ENCODE data around the gene DNM3. TPM values are rescaled to one million over a fixed set of nuclear protein-coding genes. Genes with fewer than 3 reads are reported as not detected.

Gene DNM3
- total and polyA plus RNA-seq, 2 experiments from 2014 or later = 5.2 to 12.2 TPM

GRCh38 chr1:172208635-172209034 is 367.3 kb downstream of the DNM3 start:
- H3K27ac ChIP-seq (ENCODE audit: low read depth) = no peak overlapping the region
- no peak overlapping the region for H3K27ac Mint-ChIP-seq

More at GRCh38 chr1:172208635-172209034, 367.3 kb downstream of the DNM3 start:
- no peaks in the 10 kb centered on the region for H3F3A ChIP-seq (replicated peaks; ENCODE audit: low read depth)
- no peaks in the 10 kb centered on the region for H3K27me3 ChIP-seq (ENCODE audit: insufficient read depth)
- no peak overlapping the region for H2AFZ ChIP-seq
- no peaks in the 10 kb centered on the region for H3K4me1 ChIP-seq (ENCODE audit: insufficient read depth)
- ATAC-seq (no peak), DNase-seq (ENCODE audit: low spot score) (no peak)
- Mint-ChIP-seq H3K27me3 (ENCODE audit: insufficient read depth, low read depth, poor library complexity) (peaks cover 2% of the 10 kb centered on the region), H3K36me3 (ENCODE audit: low read depth) (no peaks in the 10 kb centered on the region), H3K4me3 (no peak overlapping the region), H3K4me1 (no peaks in the 10 kb centered on the region), H3K9me3 (no peaks in the 10 kb centered on the region)
- no peak overlapping the region for H3K4me3 ChIP-seq
- no peaks in the 10 kb centered on the region for H3K9me2 ChIP-seq (ENCODE audit: insufficient read depth)
- H3K36me3 ChIP-seq (ENCODE audit: insufficient read depth) = no peaks in the 10 kb centered on the region
- no peaks in the 10 kb centered on the region for H3K79me2 ChIP-seq (replicated peaks; ENCODE audit: insufficient read depth)
- no peak overlapping the region for H3K4me2 ChIP-seq
- H4K20me1 ChIP-seq (replicated peaks; ENCODE audit: insufficient read depth) = no peaks in the 10 kb centered on the region
- no peak for TF ChIP-seq JUNB (IDR thresholded peaks at IDR 0.05; ENCODE audit: unreplicated experiment)
- no peak for TF ChIP-seq STAT1 (IDR thresholded peaks at IDR 0.05; ENCODE audit: unreplicated experiment)
- no peak for TF ChIP-seq ZNF114 (CRISPR knock-in tag; IDR thresholded peaks at IDR 0.05)
- TF ChIP-seq NANOG (IDR thresholded peaks at IDR 0.05; ENCODE audit: borderline replicate concordance) = no peak
- no peak for TF ChIP-seq CTCF (conservative IDR thresholded peaks at IDR 0.05; ENCODE audit: low read depth in 2 of 2)
- TF ChIP-seq EZH2phosphoT487 (IDR thresholded peaks at IDR 0.05; ENCODE audit: unreplicated experiment) = no peak
- TF ChIP-seq REST (IDR thresholded peaks at IDR 0.05; ENCODE audit: unreplicated experiment) = no peak
- TF ChIP-seq ETS1 (IDR thresholded peaks at IDR 0.05) = no peak
- TF ChIP-seq CREB1 (CRISPR knock-in tag; IDR thresholded peaks at IDR 0.05; ENCODE audit: low read depth) = no peak
- TF ChIP-seq POLR2AphosphoS5 (IDR thresholded peaks at IDR 0.05; ENCODE audit: low read depth) = no peak
- TF ChIP-seq ZNF331 (CRISPR knock-in tag; IDR thresholded peaks at IDR 0.05; ENCODE audit: low read depth) = no peak
- TF ChIP-seq ZNF462 (CRISPR knock-in tag; IDR thresholded peaks at IDR 0.05) = no peak
- TF ChIP-seq EZH2 (IDR thresholded peaks at IDR 0.05; ENCODE audit: low read depth, unreplicated experiment) = no peak
